Osteoblast (primary cell): ENCODE data around the gene PANK4. TPM values are rescaled to one million over a fixed set of nuclear protein-coding genes. Genes with fewer than 3 reads are reported as not detected.
A peak's percentile ranks its signal among the peaks of the same experiment; 100 is the strongest.

Source experiments
- DNase-seq: peaks from one replicate; pipeline ENCODE4 v3.0.0; 2011; ENCODE audit warnings: low spot score, mixed read lengths; ENCODE audit not compliant: insufficient read length; ENCODE audit errors: missing footprints
- H2AFZ ChIP-seq: 2 replicates; pipeline ENCODE4 v1.6.0; 2011; ENCODE audit warnings: mild to moderate bottlenecking, low read length
- H3K27ac ChIP-seq: 2 replicates; pipeline ENCODE4 v1.5.1; 2011; ENCODE audit warnings: mild to moderate bottlenecking, low read depth, low read length, moderate library complexity
- H3K27me3 ChIP-seq: 2 replicates; pipeline ENCODE4 v1.6.0; 2012; ENCODE audit warnings: mild to moderate bottlenecking, control low read depth, inconsistent platforms, low read length, moderate library complexity; ENCODE audit not compliant: insufficient read depth
- H3K36me3 ChIP-seq: 2 replicates; pipeline ENCODE4 v1.5.1; 2011; ENCODE audit warnings: mild to moderate bottlenecking, low read length, control low read depth, moderate library complexity; ENCODE audit not compliant: insufficient read depth
- H3K4me1 ChIP-seq: 2 replicates; pipeline ENCODE4 v1.5.1; 2011; ENCODE audit warnings: mild to moderate bottlenecking, low read length, control low read depth, moderate library complexity; ENCODE audit not compliant: insufficient read depth
- H3K4me2 ChIP-seq: 2 replicates; pipeline ENCODE4 v1.6.0; 2011; ENCODE audit warnings: mild to moderate bottlenecking, low read length; ENCODE audit not compliant: insufficient read depth
- H3K4me3 ChIP-seq: fragments of 200-600 bp; sonication (generic); 3 replicates; pipeline ENCODE4 v1.5.1; 2012; ENCODE audit warnings: mild to moderate bottlenecking, low read length, inconsistent platforms; ENCODE audit not compliant: insufficient read depth
- H3K79me2 ChIP-seq: 2 replicates; pipeline ENCODE4 v1.6.0; 2012; ENCODE audit warnings: mild to moderate bottlenecking, low read length, control low read depth, inconsistent platforms; ENCODE audit not compliant: insufficient read depth
- H3K9me3 ChIP-seq: 2 replicates; pipeline ENCODE4 v1.5.1; 2011; ENCODE audit warnings: low read depth, low read length, control low read depth
- H4K20me1 ChIP-seq: 2 replicates; pipeline ENCODE4 v1.6.0; 2012; ENCODE audit warnings: mild to moderate bottlenecking, low read length, control low read depth; ENCODE audit not compliant: insufficient read depth
- CTCF ChIP-seq: IDR thresholded peaks from 2 replicates; pipeline ENCODE4 v1.5.1; 2011; ENCODE audit warnings: mild to moderate bottlenecking, low read depth, low read length, moderate library complexity; ENCODE audit errors: extremely low read depth
- total RNA-seq: library from RNA; depleted of rRNA; stranded (reverse); fragments of >200 nt; gene quantifications from 2 replicates; pipeline ENCODE4 v1.2.3, GENCODE V29; 2012

Gene PANK4
- total RNA-seq, 1 donor = 15.2 TPM

GRCh38 chr1:2469103-2469940 lies 57.1 kb downstream of the PANK4 start:
- Histone ChIP-seq H3K79me2 (no peaks in the 10 kb centered on the region), H3K27me3 (peaks cover 12% of the 10 kb centered on the region), H3K4me3 (no peak overlapping the region), H4K20me1 (peaks cover 3% of the 10 kb centered on the region), H3K9me3 (no peaks in the 10 kb centered on the region), H3K27ac (no peak overlapping the region), H3K36me3 (no peaks in the 10 kb centered on the region), H3K4me2 (no peak overlapping the region), H3K4me1 (no peaks in the 10 kb centered on the region), H2AFZ (no peak overlapping the region)
- DNase-seq = no peak
- TF ChIP-seq CTCF = no peak

- Histone ChIP-seq H2AFZ (no peak overlapping the region), H3K27me3 (peaks cover 20% of the 10 kb centered on the region), H3K79me2 (no peaks in the 10 kb centered on the region), H3K4me1 (no peaks in the 10 kb centered on the region), H3K4me2 (no peak overlapping the region), H4K20me1 (peaks cover 3% of the 10 kb centered on the region), H3K9me3 (no peaks in the 10 kb centered on the region), H3K27ac (no peak overlapping the region), H3K4me3 (no peak overlapping the region), H3K36me3 (no peaks in the 10 kb centered on the region)
- no peak for DNase-seq
- no peak for TF ChIP-seq CTCF
Observed at GRCh38 chr1:2468540-2468939, 57.9 kb downstream of the PANK4 start.

DNA sequence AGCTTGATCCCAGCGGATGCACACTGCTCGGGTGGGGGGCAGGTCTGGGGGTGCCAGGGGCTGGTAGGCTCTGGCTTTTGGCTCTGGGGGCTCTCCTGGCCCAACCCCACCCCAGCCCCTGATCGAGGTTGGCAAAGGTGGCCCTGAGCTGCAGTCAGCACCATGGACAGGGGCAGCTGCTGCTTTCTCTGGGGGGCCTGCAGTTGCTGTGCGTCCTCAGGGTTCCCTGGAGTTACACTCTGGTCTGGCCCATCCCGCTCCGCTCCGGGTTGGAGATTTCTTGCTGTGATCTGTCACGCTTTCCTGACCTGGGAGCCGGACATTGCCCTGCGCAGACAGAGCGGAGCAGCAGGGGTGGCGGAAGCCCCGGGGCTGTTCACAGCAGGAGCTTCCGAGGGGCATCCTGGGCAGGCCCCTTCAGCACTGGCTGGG lies 58.3 kb downstream of the PANK4 start:
- TF ChIP-seq CTCF = no peak
- H4K20me1 ChIP-seq = peaks cover 3% of the 10 kb centered on the region
- H3K27me3 ChIP-seq = peaks cover 25% of the 10 kb centered on the region
- H3K27ac ChIP-seq = no peak overlapping the region
- no peaks in the 10 kb centered on the region for H3K4me1 ChIP-seq
- H3K9me3 ChIP-seq = no peaks in the 10 kb centered on the region
- H3K79me2 ChIP-seq = no peaks in the 10 kb centered on the region
- no peak overlapping the region for H2AFZ ChIP-seq
- no peak overlapping the region for H3K4me3 ChIP-seq
- H3K36me3 ChIP-seq = no peaks in the 10 kb centered on the region
- no peak overlapping the region for H3K4me2 ChIP-seq
- DNase-seq = peak; percentile 97

GRCh38 chr1:2466958-2467554 lies 59.3 kb downstream of the PANK4 start:
- peaks cover 34% of the 10 kb centered on the region for H3K27me3 ChIP-seq
- H4K20me1 ChIP-seq = peaks cover 3% of the 10 kb centered on the region
- no peaks in the 10 kb centered on the region for H3K36me3 ChIP-seq
- no peaks in the 10 kb centered on the region for H3K4me1 ChIP-seq
- H3K4me3 ChIP-seq = no peak overlapping the region
- DNase-seq = no peak
- TF ChIP-seq CTCF = no peak
- no peaks in the 10 kb centered on the region for H3K9me3 ChIP-seq
- no peaks in the 10 kb centered on the region for H3K79me2 ChIP-seq
- no peak overlapping the region for H3K4me2 ChIP-seq
- no peak overlapping the region for H2AFZ ChIP-seq
- H3K27ac ChIP-seq = no peak overlapping the region
